B cell (primary cell): ENCODE measurements around the gene TTC39C. TPM values are rescaled to one million over a fixed set of nuclear protein-coding genes. Genes with fewer than 3 reads are reported as not detected.

Experiments used
- ATAC-seq: fragments of 200-7000 bp; cut with Tn5 transposase; one replicate; pipeline ENCODE4 v1.10.0; 2021; ENCODE audit warnings: low read depth, mild to moderate bottlenecking, moderate number of reproducible peaks, moderate library complexity
- CTCF ChIA-PET: fragments of 350-600 bp; sonication (Branson Sonifier 250); formaldehyde crosslinking; loops from one replicate; lab custom pipeline; 2021; ENCODE audit warnings: antibody characterized with exemption, inconsistent platforms; lab: Charles Lee
- POLR2A ChIA-PET: fragments of 350-600 bp; sonication (Branson Sonifier 250); formaldehyde crosslinking; loops from one replicate; lab custom pipeline; 2021; ENCODE audit warnings: antibody characterized with exemption; lab: Charles Lee
- DNase-seq: peaks from one replicate; pipeline ENCODE4 v3.0.0; 2013
- H2AFZ ChIP-seq: 2 replicates; pipeline ENCODE4 v1.6.1; 2012; ENCODE audit warnings: mild to moderate bottlenecking, low read depth, low read length; ENCODE audit not compliant: insufficient read depth, poor library complexity, severe bottlenecking
- H3K27ac ChIP-seq, 2 donors: 1 replicate in 1 of 2; 2 replicates in 1 of 2; pipeline ENCODE4 v1.5.1; 2012 to 2013; ENCODE audit warnings: low read length in 2 of 2, mild to moderate bottlenecking in 2 of 2, moderate library complexity in 1 of 2
- H3K27me3 ChIP-seq, 4 experiments: fragments of 200-600 bp in 1 of 4; sonication (generic) in 1 of 4; replicated peaks in 1 of 4; 1 replicate in 2 of 4; 2 replicates in 2 of 4; pipeline versions ENCODE4 v1.6.1 to v1.7.0; 2013 to 2016; ENCODE audit warnings: low read length in 3 of 4, mild to moderate bottlenecking in 2 of 4, mixed read lengths in 1 of 4, moderate library complexity in 1 of 4; ENCODE audit not compliant: insufficient read depth in 4 of 4, control insufficient read depth in 3 of 4; ENCODE audit errors: control extremely low read depth in 1 of 4
- H3K36me3 ChIP-seq, 2 experiments: replicated peaks in 1 of 2; 1 replicate in 1 of 2; 2 replicates in 1 of 2; pipeline versions ENCODE4 v1.6.1 to v1.7.1; 2013; ENCODE audit warnings: low read length in 1 of 2; ENCODE audit not compliant: insufficient read depth in 2 of 2, control insufficient read depth in 1 of 2; ENCODE audit errors: control extremely low read depth in 1 of 2, extremely low read depth in 1 of 2
- H3K4me1 ChIP-seq, 2 donors: fragments of 200-600 bp in 1 of 2; sonication (generic) in 1 of 2; 1 replicate in 1 of 2; 2 replicates in 1 of 2; pipeline versions ENCODE4 v1.5.1 to v1.6.1; 2013 to 2017; ENCODE audit warnings: low read length in 2 of 2; ENCODE audit not compliant: control insufficient read depth in 2 of 2, insufficient read depth in 2 of 2
- H3K4me2 ChIP-seq: replicated peaks from 2 replicates; pipeline ENCODE3; 2012; ENCODE audit warnings: mild to moderate bottlenecking, low read depth, low read length; ENCODE audit not compliant: poor library complexity, severe bottlenecking
- H3K4me3 ChIP-seq, 5 experiments: fragments of 200-600 bp in 1 of 5; sonication (generic) in 1 of 5; 1 replicate in 3 of 5; 2 replicates in 2 of 5; pipeline versions ENCODE4 v1.5.1 to v1.7.0; 2011 to 2016; ENCODE audit warnings: low read length in 4 of 5, mild to moderate bottlenecking in 4 of 5, low read depth in 2 of 5, control low read depth in 1 of 5, moderate library complexity in 1 of 5; ENCODE audit not compliant: insufficient read depth in 1 of 5; ENCODE audit errors: control extremely low read depth in 1 of 5, extremely low read depth in 1 of 5
- H3K79me2 ChIP-seq: fragments of 200-600 bp; sonication (generic); one replicate; pipeline ENCODE4 v1.6.0; 2016; ENCODE audit warnings: low read length; ENCODE audit not compliant: control insufficient read depth, insufficient read depth
- H3K9ac ChIP-seq: fragments of 200-600 bp; sonication (generic); 2 replicates; pipeline ENCODE4 v1.6.1; 2017; ENCODE audit warnings: mild to moderate bottlenecking, low read length, moderate library complexity
- H3K9me3 ChIP-seq, 3 donors: one replicate each; pipeline versions ENCODE4 v1.6.1 to v1.7.1; 2013; ENCODE audit warnings: low read length in 2 of 3; ENCODE audit not compliant: control insufficient read depth in 2 of 3, insufficient read depth in 1 of 3; ENCODE audit errors: control extremely low read depth in 1 of 3
- H4K20me1 ChIP-seq: 2 replicates; pipeline ENCODE4 v1.6.0; 2012; ENCODE audit warnings: mild to moderate bottlenecking, low read length; ENCODE audit not compliant: insufficient read depth, control insufficient read depth, poor library complexity, severe bottlenecking
- H3K27ac Mint-ChIP-seq: one replicate; pipeline ENCODE4 v1.8.0; 2021; ENCODE audit warnings: mixed read lengths
- H3K27me3 Mint-ChIP-seq: one replicate; pipeline ENCODE4 v1.8.0; 2021; ENCODE audit warnings: mixed read lengths
- H3K4me1 Mint-ChIP-seq: one replicate; pipeline ENCODE4 v1.8.0; 2021; ENCODE audit warnings: mixed read lengths
- H3K4me3 Mint-ChIP-seq: one replicate; pipeline ENCODE4 v1.8.0; 2021; ENCODE audit warnings: mixed read lengths
- H3K9me3 Mint-ChIP-seq: one replicate; pipeline ENCODE4 v1.8.0; 2022; ENCODE audit warnings: mixed read lengths; ENCODE audit not compliant: insufficient read depth
- CTCF ChIP-seq: fragments of 200-600 bp; IDR thresholded peaks from one replicate; pipeline ENCODE4 v1.8.0; 2022; ENCODE audit warnings: antibody characterized with exemption, mild to moderate bottlenecking
- EZH2 ChIP-seq: IDR thresholded peaks from 2 replicates; pipeline ENCODE4 v1.6.1; 2012; ENCODE audit warnings: borderline replicate concordance, low read depth, mild to moderate bottlenecking, moderate library complexity, low read length; ENCODE audit not compliant: insufficient read depth, poor library complexity, severe bottlenecking
- WGBS: methylation state at CpG from one replicate; pipeline ENCODE4 v1.1.5; 2013; ENCODE audit warnings: missing lambda C conversion rate; ENCODE audit not compliant: insufficient coverage; 5-methylcytosine and 5-hydroxymethylcytosine counted together
- intact Hi-C: fragments of 100-400 bp; cut with micrococcal nuclease; formaldehyde crosslinking; loops from one replicate; pipeline ENCODE4 v1.10.0; 2022
- polyA plus RNA-seq: library from polyadenylated mRNA; depleted of rRNA; stranded (reverse); fragments of >200 nt; gene quantifications from 2 replicates; pipeline ENCODE4 v1.2.3, GENCODE V29; 2012
- total RNA-seq, 2 donors: library from RNA; stranded (reverse); fragments of 120-200 nt in 1 of 2; gene quantifications; 1 replicate in 1 of 2; 2 replicates in 1 of 2; pipeline versions ENCODE4 v1.2.3 to v1.2.4, GENCODE V29; 2013 to 2022

The TTC39C gene
- total and polyA plus RNA-seq, 2 donors (not counting 1 experiment from before 2014, with no cell fraction given) = 22.3 to 44.3 TPM

GRCh38 chr18:24095976-24096375 is 81.4 kb downstream of the TTC39C start:
- ChIA-PET CTCF (no interaction called here), POLR2A (no interaction called here)
- Mint-ChIP-seq H3K9me3 (peaks cover 5% of the 10 kb centered on the region), H3K4me1 (peaks cover 24% of the 10 kb centered on the region), H3K27ac (no peak overlapping the region), H3K27me3 (no peaks in the 10 kb centered on the region), H3K4me3 (no peak overlapping the region)
- Histone ChIP-seq H3K27ac (no peak overlapping the region), H3K9ac (no peak overlapping the region), H3K36me3 (peaks cover 10 to 30% of the 10 kb centered on the region in 2 experiments), H3K4me3 (no peak overlapping the region), H2AFZ (no peak overlapping the region), H3K27me3 (no peaks in the 10 kb centered on the region), H3K79me2 (peaks cover 9% of the 10 kb centered on the region), H3K4me1 (peaks cover 16% of the 10 kb centered on the region in 2 donors), H3K9me3 (peaks cover 5 to 7% (median 6%) of the 10 kb centered on the region in 3 donors), H3K4me2 (no peak overlapping the region), H4K20me1 (no peaks in the 10 kb centered on the region)
- no peak for TF ChIP-seq CTCF
- TF ChIP-seq EZH2 = no peak
- no CpG with 5 or more reads among the region's 1 CpG for WGBS
- no peak for DNase-seq
- intact Hi-C loops = no loop called here
- no peak for ATAC-seq

- intact Hi-C loops = no loop called here
- Mint-ChIP-seq H3K27ac (no peak overlapping the region), H3K4me3 (no peak overlapping the region), H3K4me1 (no peaks in the 10 kb centered on the region), H3K27me3 (no peaks in the 10 kb centered on the region), H3K9me3 (no peaks in the 10 kb centered on the region)
- ATAC-seq = no peak
- H2AFZ ChIP-seq = no peak overlapping the region
- peaks cover 4 to 25% of the 10 kb centered on the region in 2 experiments for H3K36me3 ChIP-seq
- no peaks in the 10 kb centered on the region for H3K9me3 ChIP-seq
- H3K79me2 ChIP-seq = peaks cover 4% of the 10 kb centered on the region
- H3K4me2 ChIP-seq = no peak overlapping the region
- H3K9ac ChIP-seq = no peak overlapping the region
- no peak overlapping the region for H3K27ac ChIP-seq
- H3K27me3 ChIP-seq = no peaks in the 10 kb centered on the region
- no peaks in the 10 kb centered on the region for H4K20me1 ChIP-seq
- TF ChIP-seq EZH2 (no peak), CTCF (no peak)
- 93% methylated on average over 3 of the region's 6 CpGs for WGBS
- H3K4me1 ChIP-seq = no peaks in the 10 kb centered on the region
- DNase-seq = no peak
- no peak overlapping the region for H3K4me3 ChIP-seq
- ChIA-PET POLR2A (no interaction called here), CTCF (no interaction called here)
Measured at GRCh38 chr18:24103320-24104021, 88.9 kb downstream of the TTC39C start.
